WI38 (cell line): ENCODE data around the gene ZFAND2B.

Experiments
- H3K4me3 ChIP-seq: 2 replicates; pipeline ENCODE4 v1.5.1; 2011; ENCODE audit warnings: low read depth, mild to moderate bottlenecking, control low read depth, low read length
- TF ChIP-seq, protein P1 (sequence below): IDR thresholded peaks from 2 replicates; pipeline ENCODE4 v1.5.1; 2012; ENCODE audit warnings: low read depth, mild to moderate bottlenecking, control low read depth, low read length

The ZFAND2B gene

GRCh38 chr2:219245899-219246230 lies 39.3 kb downstream of the ZFAND2B start:
- peak overlapping the region; percentile 68 for H3K4me3 ChIP-seq
- TF ChIP-seq, protein P1, sequence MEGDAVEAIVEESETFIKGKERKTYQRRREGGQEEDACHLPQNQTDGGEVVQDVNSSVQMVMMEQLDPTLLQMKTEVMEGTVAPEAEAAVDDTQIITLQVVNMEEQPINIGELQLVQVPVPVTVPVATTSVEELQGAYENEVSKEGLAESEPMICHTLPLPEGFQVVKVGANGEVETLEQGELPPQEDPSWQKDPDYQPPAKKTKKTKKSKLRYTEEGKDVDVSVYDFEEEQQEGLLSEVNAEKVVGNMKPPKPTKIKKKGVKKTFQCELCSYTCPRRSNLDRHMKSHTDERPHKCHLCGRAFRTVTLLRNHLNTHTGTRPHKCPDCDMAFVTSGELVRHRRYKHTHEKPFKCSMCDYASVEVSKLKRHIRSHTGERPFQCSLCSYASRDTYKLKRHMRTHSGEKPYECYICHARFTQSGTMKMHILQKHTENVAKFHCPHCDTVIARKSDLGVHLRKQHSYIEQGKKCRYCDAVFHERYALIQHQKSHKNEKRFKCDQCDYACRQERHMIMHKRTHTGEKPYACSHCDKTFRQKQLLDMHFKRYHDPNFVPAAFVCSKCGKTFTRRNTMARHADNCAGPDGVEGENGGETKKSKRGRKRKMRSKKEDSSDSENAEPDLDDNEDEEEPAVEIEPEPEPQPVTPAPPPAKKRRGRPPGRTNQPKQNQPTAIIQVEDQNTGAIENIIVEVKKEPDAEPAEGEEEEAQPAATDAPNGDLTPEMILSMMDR = no peak

GRCh38 chr2:219246559-219246958 lies 40.0 kb downstream of the ZFAND2B start:
- no peak overlapping the region for H3K4me3 ChIP-seq
- TF ChIP-seq, protein P1 = no peak

GRCh38 chr2:219247678-219248642 lies 41.4 kb downstream of the ZFAND2B start:
- TF ChIP-seq, protein P1 = no peak
- H3K4me3 ChIP-seq = no peak overlapping the region

DNA sequence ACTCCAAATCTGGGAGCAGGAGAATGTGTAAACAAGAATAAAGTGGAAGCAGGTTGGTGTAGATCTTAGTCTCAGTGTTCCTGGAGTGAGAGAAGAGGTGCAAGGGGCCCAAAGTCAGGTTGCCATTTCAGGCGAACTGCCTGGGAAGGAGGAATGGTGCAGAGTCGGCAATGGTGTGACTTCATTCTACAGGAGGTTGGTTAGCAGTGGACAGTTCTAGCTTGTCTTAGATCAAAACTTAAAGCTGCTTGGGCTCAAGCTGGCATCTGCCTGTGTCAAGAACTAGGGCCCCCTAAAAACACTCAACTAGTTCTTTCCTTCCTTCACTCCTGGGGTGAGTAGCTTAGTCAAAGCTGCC lies 42.2 kb downstream of the ZFAND2B start:
- TF ChIP-seq, protein P1 = no peak

GRCh38 chr2:219249203-219249980 lies 42.8 kb downstream of the ZFAND2B start:
- no peak overlapping the region for H3K4me3 ChIP-seq
- TF ChIP-seq, protein P1 = no peak

More for the DNA sequence above, 42.2 kb downstream of the ZFAND2B start:
- H3K4me3 ChIP-seq = no peak overlapping the region

DNA sequence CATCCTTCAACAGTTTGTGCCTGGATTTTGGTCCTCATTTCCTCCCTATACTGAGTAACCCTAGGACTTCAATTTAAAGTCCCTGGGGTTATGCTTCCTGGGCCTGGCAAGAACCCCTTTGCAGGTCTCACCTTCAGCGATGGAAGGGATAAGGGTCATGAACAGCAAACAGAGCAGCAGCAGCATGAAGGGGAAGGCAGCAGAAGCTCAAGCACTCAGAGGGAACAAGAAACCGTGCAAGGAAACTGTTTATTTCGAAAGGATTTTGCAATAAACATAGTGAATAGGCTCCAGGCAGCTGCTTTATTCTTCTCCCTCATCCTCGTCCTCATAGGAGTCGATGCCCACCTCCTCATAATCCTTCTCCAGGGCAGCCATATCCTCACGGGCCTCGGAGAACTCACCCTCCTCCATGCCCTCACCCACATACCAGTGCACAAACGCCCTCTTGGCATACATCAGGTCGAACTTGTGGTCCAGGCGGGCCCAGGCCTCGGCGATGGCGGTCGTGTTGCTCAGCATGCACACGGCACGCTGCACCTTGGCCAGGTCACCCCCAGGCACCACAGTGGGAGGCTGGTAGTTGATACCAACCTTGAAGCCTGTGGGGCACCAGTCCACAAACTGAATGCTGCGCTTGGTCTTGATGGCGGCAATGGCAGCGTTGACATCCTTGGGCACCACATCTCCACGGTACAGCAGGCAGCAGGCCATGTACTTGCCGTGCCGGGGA lies 43.6 kb downstream of the ZFAND2B start:
- TF ChIP-seq, protein P1 = no peak
- no peak overlapping the region for H3K4me3 ChIP-seq
